ENCODE data around the gene SENP2.
"Not testable (repeated sequence)": the region's sequence is repeated elsewhere in the genome, so short reads cannot be mapped to it uniquely, and the experiment has no call there.

Gene SENP2

DNA sequence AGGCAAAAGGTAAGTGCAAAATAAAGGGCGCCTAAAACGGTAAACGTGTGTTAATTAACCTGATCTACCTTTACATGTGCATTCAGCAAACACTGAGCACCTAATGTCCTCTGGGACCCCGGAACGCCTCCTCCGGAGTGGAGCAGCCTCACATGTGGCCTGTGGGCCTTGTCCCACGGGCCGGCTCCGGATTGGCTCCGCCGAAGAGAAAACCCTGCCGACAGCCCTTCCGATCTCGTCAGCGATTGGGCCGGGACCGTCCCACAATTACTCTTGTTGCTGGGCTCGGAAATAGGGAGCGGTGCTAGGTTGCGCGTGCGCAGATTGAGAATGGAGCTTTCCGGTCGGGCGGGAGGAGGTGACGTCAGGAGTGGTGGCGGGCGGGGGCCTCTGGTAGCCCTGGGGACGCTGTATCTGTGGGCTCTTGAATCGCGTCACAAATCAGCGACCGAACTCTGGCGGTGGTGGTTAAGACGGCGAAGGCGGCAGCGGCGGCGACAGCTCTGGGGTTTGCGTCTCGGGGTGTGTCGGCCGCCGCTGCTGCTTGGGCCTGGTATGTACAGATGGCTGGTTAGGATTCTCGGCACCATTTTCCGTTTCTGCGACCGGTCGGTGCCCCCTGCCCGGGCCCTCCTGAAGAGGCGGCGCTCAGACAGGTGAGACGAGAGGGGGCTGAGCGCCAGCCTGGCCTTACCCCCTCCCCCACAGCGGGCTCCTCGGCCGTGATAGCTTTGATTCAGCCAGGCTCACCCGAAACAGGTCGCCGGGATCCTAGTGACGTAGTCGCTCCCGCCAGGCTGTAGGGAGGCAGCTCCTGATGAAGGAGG is at the start of gene SENP2:
TSS of gene SENP2 (plus strand) at position 437 of the 827 bp plus-strand sequence. CDS start at position 556, 119 bp downstream.
- DNase-seq: peak; percentile 99

GRCh38 chr3:185537369-185537970 is 48.6 kb upstream of the SENP2 start:
- peak; percentile 39 to 61 for DNase-seq

DNA sequence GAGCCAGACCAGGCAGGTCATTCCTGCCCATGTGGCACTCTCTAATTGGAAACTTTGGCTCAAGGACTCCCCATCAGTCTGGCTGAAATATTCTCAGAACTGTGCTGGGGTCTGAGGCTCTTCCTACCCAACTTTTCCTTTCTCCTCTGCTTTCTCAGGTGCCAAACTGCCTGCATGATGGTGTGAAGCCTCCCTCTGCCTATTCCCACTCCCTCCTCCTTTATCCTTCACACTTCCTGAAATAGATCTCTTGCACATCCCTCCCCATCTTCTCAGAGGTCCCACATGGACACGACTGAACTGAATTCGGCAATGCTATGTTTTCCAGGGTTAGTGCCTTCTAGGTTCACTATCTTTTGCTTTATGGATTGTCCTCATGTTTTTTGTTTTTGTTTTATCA is 46.2 kb upstream of the SENP2 start:
- DNase-seq: no peak

DNA sequence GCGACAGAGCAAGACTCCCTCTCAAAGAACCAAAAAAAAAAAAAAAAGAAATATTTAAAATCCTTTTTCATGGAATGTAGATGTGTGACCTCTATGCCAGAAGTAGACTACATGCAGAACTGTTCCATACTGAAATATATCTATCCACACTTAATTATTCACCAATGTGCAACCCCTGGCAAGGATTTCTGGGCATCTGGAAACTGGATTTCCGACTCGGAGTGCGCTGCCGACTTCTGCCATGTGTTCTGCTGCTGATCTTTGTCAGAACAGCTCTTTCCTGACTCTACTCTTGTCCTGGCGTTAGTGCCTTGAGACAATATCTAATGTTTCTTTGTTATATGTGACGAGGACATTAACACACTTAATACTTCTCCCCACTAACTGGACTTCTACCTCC is 45.4 kb upstream of the SENP2 start:
- no peak for DNase-seq

DNA sequence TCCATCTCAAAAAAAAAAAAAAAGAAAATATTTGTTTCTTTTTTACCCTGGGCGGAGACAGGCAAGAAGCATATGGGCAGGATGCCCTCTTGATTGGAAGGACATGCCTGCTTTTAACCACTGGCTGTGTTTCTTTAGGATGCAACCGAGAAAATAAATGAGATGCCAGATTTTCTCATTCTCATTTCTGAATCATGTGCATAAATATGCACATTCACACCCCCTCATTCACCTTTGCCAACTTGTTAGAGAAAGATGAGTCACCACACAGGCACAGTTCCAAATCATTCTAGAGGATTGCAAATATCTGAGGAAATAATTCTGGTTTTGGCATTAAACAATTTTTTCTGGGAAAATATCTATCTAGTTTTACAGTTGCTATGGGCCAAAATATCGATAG is 37.0 kb upstream of the SENP2 start:
- DNase-seq: no peak

DNA sequence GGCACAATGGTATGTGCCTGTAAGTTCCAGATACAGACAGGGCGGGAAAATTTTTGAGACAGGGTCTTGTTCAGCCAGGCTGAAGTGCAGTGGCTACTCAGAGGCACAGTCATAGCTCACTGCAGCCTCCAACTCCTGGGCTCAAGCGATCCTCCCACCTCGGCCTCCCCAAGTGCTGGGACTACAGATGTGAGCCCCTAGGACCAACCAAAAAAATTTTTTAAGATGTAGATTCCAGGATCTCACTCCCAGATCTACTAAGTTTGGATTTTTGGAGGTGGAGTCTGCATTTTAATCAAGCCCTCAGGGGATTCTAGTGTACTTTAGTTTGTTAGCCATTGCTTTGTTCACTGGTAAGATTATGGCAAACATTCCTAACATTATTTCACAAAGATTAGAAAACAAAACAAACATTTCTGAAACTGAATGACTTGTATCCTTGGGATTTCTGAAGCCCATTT is 36.4 kb upstream of the SENP2 start:
- DNase-seq: no peak

DNA sequence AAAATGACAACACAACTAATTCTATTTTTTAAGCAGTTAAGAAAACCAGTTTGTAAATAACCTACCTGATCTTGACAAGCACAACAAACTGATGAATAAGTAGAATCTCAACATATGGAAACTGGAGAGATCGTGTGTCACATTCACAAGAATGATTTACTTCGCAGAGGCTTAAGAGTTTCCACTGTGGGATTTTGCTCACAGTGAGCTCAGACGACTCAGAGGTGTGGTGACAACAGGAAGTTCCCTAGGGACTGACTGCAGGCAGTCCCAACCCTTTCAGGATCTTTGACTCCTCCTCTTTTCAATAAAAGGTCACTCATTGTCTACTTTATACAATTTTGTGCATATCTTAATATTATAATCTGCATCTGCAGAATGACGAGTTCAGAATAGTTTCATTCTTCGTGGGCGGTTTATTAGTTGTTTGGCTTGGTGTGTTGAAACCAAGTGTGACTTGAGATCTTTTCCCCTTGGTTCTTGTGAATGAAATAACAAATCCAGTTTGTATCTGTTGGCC is 33.7 kb upstream of the SENP2 start, which contains the start of gene LIPH:
TSS of gene LIPH (minus strand) at position 231 of the 520 bp plus-strand sequence. CDS start at position 114, 117 bp downstream.
- DNase-seq: peak; percentile 19 to 32

- DNase-seq: no peak
Observed at GRCh38 chr3:185555101-185555501, 31.0 kb upstream of the SENP2 start.

DNA sequence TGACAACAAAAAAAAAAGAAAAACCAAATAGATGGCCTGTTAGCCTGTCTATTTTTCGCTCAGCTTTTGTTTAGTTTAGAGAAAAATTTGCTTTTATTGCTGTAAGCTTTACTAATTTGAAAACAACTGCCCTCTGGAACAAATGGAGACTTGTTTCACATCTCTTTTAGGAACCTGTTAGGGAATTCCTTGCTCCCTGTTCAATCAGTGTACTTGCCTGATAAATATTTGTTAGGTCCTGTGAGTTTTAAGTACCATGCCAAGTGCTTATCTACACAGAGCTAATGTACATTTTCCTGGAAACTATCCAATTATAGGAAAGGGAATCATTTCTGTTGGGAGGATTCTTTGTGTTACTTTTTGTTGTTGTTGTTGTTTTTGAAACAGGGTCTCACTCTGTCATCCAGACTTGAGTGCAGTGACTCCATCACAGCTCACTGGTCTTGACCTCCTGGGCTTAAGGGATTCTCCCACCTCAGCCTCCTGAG is 30.2 kb upstream of the SENP2 start:
- no peak for DNase-seq

GRCh38 chr3:185556640-185557039 is 29.5 kb upstream of the SENP2 start:
- DNase-seq: not testable (repeated sequence)

GRCh38 chr3:185558395-185558794 is 27.7 kb upstream of the SENP2 start:
- DNase-seq: no peak

- DNase-seq: no peak
Observed at GRCh38 chr3:185559706-185560090, 26.4 kb upstream of the SENP2 start.

GRCh38 chr3:185560676-185561075 is 25.4 kb upstream of the SENP2 start:
- no peak for DNase-seq

- no peak for DNase-seq
Observed at GRCh38 chr3:185561374-185561943, 24.6 kb upstream of the SENP2 start.

DNA sequence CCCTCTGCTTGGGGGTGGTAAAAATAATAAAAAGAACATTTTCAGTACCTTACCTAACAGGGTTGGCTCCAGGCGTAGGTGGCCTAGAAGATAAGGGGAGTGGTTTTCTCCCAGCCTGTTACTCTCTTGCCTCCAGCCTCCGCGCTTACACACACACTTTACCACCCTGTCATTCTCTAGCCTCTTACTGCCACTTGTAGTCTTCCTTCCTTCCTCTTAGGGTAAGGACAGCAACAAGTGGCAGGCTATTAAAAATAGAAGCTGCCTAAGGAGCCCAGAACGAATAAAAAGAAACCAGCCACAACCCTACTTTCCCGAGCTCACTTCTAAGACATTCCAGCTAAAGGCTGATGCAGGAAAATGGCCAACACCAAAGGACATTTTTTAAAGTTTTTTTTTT is 24.1 kb upstream of the SENP2 start:
- DNase-seq: no peak

- no peak for DNase-seq
Observed at GRCh38 chr3:185572183-185572582, 13.9 kb upstream of the SENP2 start.

DNA sequence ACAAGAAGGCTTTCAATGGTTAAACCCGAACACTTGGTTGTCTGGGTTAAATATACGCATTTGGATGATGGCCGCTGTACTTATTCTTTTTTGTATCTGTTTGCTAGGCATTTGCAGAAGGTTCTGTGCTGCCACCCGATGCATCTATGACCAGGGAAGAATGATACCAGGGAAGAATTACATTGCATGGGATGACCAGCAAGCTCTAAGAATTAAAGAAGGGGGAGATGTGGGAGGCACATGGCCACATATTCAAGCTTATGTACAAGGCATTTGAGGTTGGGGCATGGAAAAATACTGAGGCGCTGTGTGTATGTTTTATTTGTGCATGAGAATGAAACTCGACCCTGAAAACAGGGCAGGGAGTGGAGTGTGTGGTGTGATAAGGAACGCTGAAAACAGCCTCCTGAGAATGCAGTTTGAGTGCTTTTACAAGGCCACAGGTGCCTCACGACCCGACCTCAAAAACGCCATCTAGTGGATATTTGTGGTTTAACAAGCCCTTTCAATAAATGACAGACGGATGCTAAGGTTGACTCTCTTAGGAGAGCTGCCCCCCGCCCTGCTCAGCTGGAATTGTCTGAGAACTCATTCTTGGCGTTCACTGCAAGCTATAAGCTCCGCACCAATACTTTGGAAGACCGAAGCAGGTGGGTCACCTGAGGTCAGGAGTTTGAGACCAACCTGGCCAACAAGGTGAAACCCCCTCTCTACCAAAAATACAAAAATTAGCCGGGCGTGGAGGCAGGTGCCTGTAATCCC is 10.8 kb upstream of the SENP2 start:
- peak in 1 of 2 experiments; percentile 36 for DNase-seq

- no peak for DNase-seq
Observed at GRCh38 chr3:185582236-185582635, 3.9 kb upstream of the SENP2 start.

DNA sequence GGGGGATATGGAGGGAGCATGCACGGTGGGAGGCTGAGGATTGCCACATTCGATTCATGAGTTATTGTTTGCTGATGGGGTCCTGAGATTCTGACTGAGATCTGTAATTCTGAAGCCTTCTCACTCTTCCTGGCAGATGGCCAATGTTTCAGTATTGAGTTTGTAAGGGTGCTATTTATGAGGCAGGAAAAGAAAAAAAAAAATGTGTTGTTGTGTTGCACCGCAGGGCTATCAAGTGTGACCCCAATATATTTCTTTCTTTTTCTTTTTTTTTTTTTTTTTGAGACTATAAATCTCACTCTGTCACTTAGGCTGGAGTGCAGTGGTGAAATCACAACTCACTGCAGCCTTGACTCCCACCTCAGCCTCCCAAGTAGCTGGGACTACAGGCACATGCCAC is 3.2 kb upstream of the SENP2 start:
- DNase-seq: no peak

DNA sequence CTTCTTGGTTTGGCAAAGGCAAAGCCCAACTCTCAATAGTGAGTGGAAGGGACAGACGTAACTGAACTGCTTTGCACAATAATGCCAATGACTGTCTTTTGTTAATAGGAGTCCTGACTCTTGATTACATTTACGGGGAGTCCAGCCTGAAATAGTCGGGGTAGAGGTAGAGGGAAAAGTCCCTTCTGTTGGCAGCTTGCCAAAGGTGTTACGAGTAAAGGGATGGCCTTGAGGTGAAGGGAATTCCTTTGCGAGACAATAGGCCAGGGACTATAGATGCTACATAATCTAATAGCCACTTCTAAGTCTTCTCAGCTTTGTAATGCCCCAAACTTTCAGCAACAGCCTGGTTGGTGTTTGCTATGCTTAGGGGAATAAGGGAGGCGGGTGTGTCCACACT is 2.2 kb upstream of the SENP2 start:
- no peak for DNase-seq

DNA sequence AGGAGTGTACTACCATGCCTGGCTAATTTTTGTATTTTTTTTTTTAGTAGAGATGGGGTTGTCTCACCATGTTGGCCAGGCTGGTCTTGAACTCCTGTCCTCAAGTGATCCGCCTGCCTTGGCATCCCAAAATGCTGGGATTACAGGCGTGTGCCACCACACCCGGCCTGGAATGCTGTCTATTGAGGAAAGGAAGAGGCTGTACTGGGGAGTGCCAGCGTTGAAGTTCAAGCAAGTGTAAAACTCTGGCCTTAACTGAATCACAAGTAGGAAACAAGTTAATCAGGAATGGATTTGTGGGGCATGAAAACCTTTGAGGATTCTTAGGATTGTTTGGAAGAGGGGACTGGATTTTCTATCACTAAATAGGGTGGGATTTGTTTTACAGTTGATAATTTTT is 1.4 kb upstream of the SENP2 start:
- no peak for DNase-seq

DNA sequence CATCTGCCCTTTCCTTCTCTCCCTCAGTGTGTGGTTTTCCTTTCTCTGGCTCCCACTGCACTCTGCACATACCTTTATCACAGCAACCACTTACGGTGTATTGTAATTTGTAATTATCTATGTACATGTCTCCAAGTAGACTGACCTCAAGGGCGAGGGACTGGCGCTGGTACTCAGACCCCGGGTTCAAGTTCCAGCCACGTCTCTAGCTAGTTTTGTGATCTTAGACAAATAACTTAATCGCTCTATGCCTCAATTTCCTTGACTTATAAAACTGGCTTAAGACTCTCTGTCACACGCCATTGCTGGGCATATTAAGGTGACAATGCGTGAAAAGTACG is 607 bp upstream of the SENP2 start:
- DNase-seq: no peak

DNA sequence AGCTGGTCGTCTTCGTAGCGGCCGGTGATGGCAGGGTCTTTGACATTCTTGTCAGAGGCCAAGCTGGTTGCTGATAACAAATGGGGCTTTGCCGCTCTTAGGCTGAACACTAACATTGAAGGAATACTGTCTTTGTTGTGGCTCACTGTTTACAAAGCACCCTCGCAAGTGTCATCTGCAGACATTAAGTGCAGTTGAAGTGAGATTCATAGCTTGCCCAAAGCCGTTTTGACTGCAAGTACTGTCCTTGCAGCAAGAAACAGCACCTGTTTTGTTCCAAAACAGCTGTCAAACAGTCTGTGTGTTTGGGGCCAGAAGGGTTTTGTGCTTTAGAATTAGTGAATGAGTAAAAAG is 568 bp downstream of the SENP2 start:
- DNase-seq: peak in 1 of 2 experiments; percentile 8

All from activated CD4-positive, alpha-beta T cell treated with anti-CD3 and anti-CD28 coated beads, Interleukin-2, amount 50 U/mL, for 48 hours (primary cell).